OCI-LY3 (cell line): ENCODE data around the gene PRAC2.
A peak's percentile ranks its signal among the peaks of the same experiment; 100 is the strongest.

Experiments
- H2AFZ ChIP-seq: fragments of 200-600, 300-600 bp; shearing (Covaris generic); 2 replicates; pipeline ENCODE4 v1.6.0; 2014; ENCODE audit warnings: antibody characterized with exemption, low read depth, low read length
- H3K27ac ChIP-seq: fragments of 200-600, 300-600 bp; sonication (generic); 2 replicates; pipeline ENCODE4 v1.5.1; 2014; ENCODE audit warnings: mild to moderate bottlenecking, low read length, moderate library complexity, mixed read lengths
- H3K27me3 ChIP-seq: fragments of 200-600, 300-600 bp; sonication (generic); 2 replicates; pipeline ENCODE4 v1.6.1; 2014; ENCODE audit warnings: low read depth, low read length, mixed read lengths
- H3K36me3 ChIP-seq: fragments of 200-600, 300-600 bp; sonication (generic); replicated peaks from 2 replicates; pipeline ENCODE3; 2014; ENCODE audit warnings: low read depth, low read length, mixed read lengths
- H3K4me1 ChIP-seq: fragments of 300-600, 200-600 bp; sonication (generic); 2 replicates; pipeline ENCODE4 v1.6.1; 2014; ENCODE audit warnings: low read length, mixed read lengths
- H3K4me2 ChIP-seq: fragments of 200-600, 300-600 bp; sonication (generic); 2 replicates; pipeline ENCODE4 v1.6.1; 2014; ENCODE audit warnings: low read length, mixed read lengths
- H3K4me3 ChIP-seq: fragments of 300-600, 200-600 bp; sonication (generic); 2 replicates; pipeline ENCODE4 v1.5.1; 2014; ENCODE audit warnings: antibody characterized with exemption, mild to moderate bottlenecking, low read length, moderate library complexity
- H3K79me2 ChIP-seq: fragments of 300-600, 200-600 bp; shearing (Covaris generic); 2 replicates; pipeline ENCODE4 v1.6.1; 2014; ENCODE audit warnings: mild to moderate bottlenecking, low read length, mixed read lengths
- H3K9ac ChIP-seq: fragments of 300-600, 200-600 bp; shearing (Covaris generic); 2 replicates; pipeline ENCODE4 v1.6.0; 2014; ENCODE audit warnings: mild to moderate bottlenecking, low read length, moderate library complexity
- H3K9me3 ChIP-seq: fragments of 200-600, 300-600 bp; shearing (Covaris generic); 2 replicates; pipeline ENCODE4 v1.6.1; 2014; ENCODE audit warnings: low read length, mixed read lengths; ENCODE audit not compliant: insufficient read depth
- H4K20me1 ChIP-seq: fragments of 200-600, 300-600 bp; sonication (generic); 2 replicates; pipeline ENCODE4 v1.6.1; 2016; ENCODE audit warnings: low read length, mixed read lengths; ENCODE audit not compliant: insufficient read depth
- CTCF ChIP-seq: fragments of 200-600, 300-600 bp; sonication (generic); IDR thresholded peaks from 2 replicates; pipeline ENCODE4 v1.5.1; 2014; ENCODE audit warnings: antibody characterized with exemption, low read length, low read depth
- EZH2phosphoT487 ChIP-seq: fragments of 200-600 bp; shearing (Covaris generic); IDR thresholded peaks from 2 replicates; pipeline ENCODE4 v1.6.1; 2018; ENCODE audit warnings: antibody characterized with exemption, mixed run types, low read depth

Gene PRAC2

GRCh38 chr17:48722201-48722907, 631 bp upstream of the PRAC2 start, which contains the start of gene PRAC1:
Gene PRAC1, minus strand, starts transcription at chr17:48722518. Its CDS starts 126 bp downstream, at chr17:48722392.
- no peaks in the 10 kb centered on the region for H3K27me3 ChIP-seq
- H3K36me3 ChIP-seq, result no peaks in the 10 kb centered on the region
- H3K27ac ChIP-seq, result no peak within 1 kb of the TSS
- peaks cover 7% of the 10 kb centered on the region for H3K4me1 ChIP-seq
- H3K4me2 ChIP-seq, result no peak within 1 kb of the TSS; the same call in 1 of the 2 replicates
- H2AFZ ChIP-seq, result no peak within 1 kb of the TSS
- no peaks in the 10 kb centered on the region for H4K20me1 ChIP-seq
- no peak for TF ChIP-seq CTCF
- no peak for TF ChIP-seq EZH2phosphoT487
- no peaks in the 10 kb centered on the region for H3K79me2 ChIP-seq
- no peak within 1 kb of the TSS for H3K4me3 ChIP-seq
- H3K9me3 ChIP-seq, result no peaks in the 10 kb centered on the region
- no peak within 1 kb of the TSS for H3K9ac ChIP-seq

- no peak overlapping the region for H3K27ac ChIP-seq
- peaks cover 7% of the 10 kb centered on the region for H3K4me1 ChIP-seq
- H3K9ac ChIP-seq, result no peak overlapping the region
- H3K79me2 ChIP-seq, result no peaks in the 10 kb centered on the region
- H3K9me3 ChIP-seq, result no peaks in the 10 kb centered on the region
- H3K4me2 ChIP-seq, result 0 out of 2 replicates have a peak overlapping the region, but pooled peaks have one; percentile 56
- H3K27me3 ChIP-seq, result no peaks in the 10 kb centered on the region
- no peaks in the 10 kb centered on the region for H3K36me3 ChIP-seq
- H2AFZ ChIP-seq, result no peak overlapping the region
- no peak overlapping the region for H3K4me3 ChIP-seq
- TF ChIP-seq CTCF (no peak), EZH2phosphoT487 (no peak)
- H4K20me1 ChIP-seq, result no peaks in the 10 kb centered on the region
These were observed 652 bp downstream of the PRAC2 start for GRCh38 chr17:48723423-48724250.

GRCh38 chr17:48724251-48725003, 1.4 kb downstream of the PRAC2 start:
- peak overlapping the region; percentile 56 for H3K4me2 ChIP-seq
- no peak overlapping the region for H3K9ac ChIP-seq
- H3K27ac ChIP-seq, result no peak overlapping the region
- H3K79me2 ChIP-seq, result no peaks in the 10 kb centered on the region
- H3K36me3 ChIP-seq, result no peaks in the 10 kb centered on the region
- H3K9me3 ChIP-seq, result no peaks in the 10 kb centered on the region
- peaks cover 2% of the 10 kb centered on the region; the same call in 1 of the 2 replicates for H3K27me3 ChIP-seq
- peak overlapping the region; percentile 40; the same call in 1 of the 2 replicates for H3K4me3 ChIP-seq
- TF ChIP-seq EZH2phosphoT487 (no peak), CTCF (peak; percentile 78)
- no peaks in the 10 kb centered on the region for H4K20me1 ChIP-seq
- H2AFZ ChIP-seq, result peak overlapping the region; percentile 74; the same call in 1 of the 2 replicates
- H3K4me1 ChIP-seq, result peaks cover 10% of the 10 kb centered on the region
